HFFc6 (cell line): ENCODE measurements around the gene VANGL1. TPM values are rescaled to one million over a fixed set of nuclear protein-coding genes. Genes with fewer than 3 reads are reported as not detected.

Experiments used
- DNase-seq: peaks from one replicate; pipeline ENCODE4 v3.0.0-alpha.2; 2018
- H3K27ac Mint-ChIP-seq: 2 replicates; pipeline ENCODE4 v1.8.0; 2020; ENCODE audit warnings: mild to moderate bottlenecking, mixed read lengths
- H3K27me3 Mint-ChIP-seq: 2 replicates; pipeline ENCODE4 v1.8.0; 2021; ENCODE audit warnings: mild to moderate bottlenecking, moderate library complexity, mixed read lengths; ENCODE audit not compliant: insufficient read depth
- H3K36me3 Mint-ChIP-seq: 2 replicates; pipeline ENCODE4 v1.8.0; 2021; ENCODE audit warnings: low read depth, mixed read lengths
- H3K4me1 Mint-ChIP-seq: 2 replicates; pipeline ENCODE4 v1.8.0; 2020; ENCODE audit warnings: low read depth, mixed read lengths
- H3K4me3 Mint-ChIP-seq: 2 replicates; pipeline ENCODE4 v1.8.0; 2020; ENCODE audit warnings: mild to moderate bottlenecking, moderate library complexity, mixed read lengths
- H3K9me3 Mint-ChIP-seq: 2 replicates; pipeline ENCODE4 v1.8.0; 2020; ENCODE audit warnings: mild to moderate bottlenecking, mixed read lengths
- total RNA-seq, 6 experiments: library from RNA; stranded (reverse); fragmentation: NEBNext Ultra II Directional; extraction: Animal tissue kit (Norgen Biotek cat#: 25700); gene quantifications; 2 replicates in 1 of 6; 3 replicates in 5 of 6; pipeline ENCODE4 v1.2.3, GENCODE V29; 2021
- TF ChIP-seq, protein P1 (sequence below): fragments of 200-600 bp; sonication (generic); IDR thresholded peaks from 2 replicates; pipeline ENCODE4 v1.5.0; 2021; ENCODE audit warnings: antibody characterized with exemption, mild to moderate bottlenecking

VANGL1 gene
- total RNA-seq, 6 experiments from 2014 or later: 14.7 to 20.6 (median 18.5) TPM

GRCh38 chr1:115690972-115691371, 49.2 kb downstream of the VANGL1 start:
- H3K27me3 Mint-ChIP-seq: no peaks in the 10 kb centered on the region
- no peaks in the 10 kb centered on the region for H3K4me1 Mint-ChIP-seq
- TF ChIP-seq, protein P1, sequence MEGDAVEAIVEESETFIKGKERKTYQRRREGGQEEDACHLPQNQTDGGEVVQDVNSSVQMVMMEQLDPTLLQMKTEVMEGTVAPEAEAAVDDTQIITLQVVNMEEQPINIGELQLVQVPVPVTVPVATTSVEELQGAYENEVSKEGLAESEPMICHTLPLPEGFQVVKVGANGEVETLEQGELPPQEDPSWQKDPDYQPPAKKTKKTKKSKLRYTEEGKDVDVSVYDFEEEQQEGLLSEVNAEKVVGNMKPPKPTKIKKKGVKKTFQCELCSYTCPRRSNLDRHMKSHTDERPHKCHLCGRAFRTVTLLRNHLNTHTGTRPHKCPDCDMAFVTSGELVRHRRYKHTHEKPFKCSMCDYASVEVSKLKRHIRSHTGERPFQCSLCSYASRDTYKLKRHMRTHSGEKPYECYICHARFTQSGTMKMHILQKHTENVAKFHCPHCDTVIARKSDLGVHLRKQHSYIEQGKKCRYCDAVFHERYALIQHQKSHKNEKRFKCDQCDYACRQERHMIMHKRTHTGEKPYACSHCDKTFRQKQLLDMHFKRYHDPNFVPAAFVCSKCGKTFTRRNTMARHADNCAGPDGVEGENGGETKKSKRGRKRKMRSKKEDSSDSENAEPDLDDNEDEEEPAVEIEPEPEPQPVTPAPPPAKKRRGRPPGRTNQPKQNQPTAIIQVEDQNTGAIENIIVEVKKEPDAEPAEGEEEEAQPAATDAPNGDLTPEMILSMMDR: no peak
- peaks cover 14% of the 10 kb centered on the region; the same call in 1 of the 2 replicates for H3K36me3 Mint-ChIP-seq
- H3K4me3 Mint-ChIP-seq: no peak overlapping the region
- DNase-seq: no peak
- no peak overlapping the region for H3K27ac Mint-ChIP-seq
- H3K9me3 Mint-ChIP-seq: no peaks in the 10 kb centered on the region

GRCh38 chr1:115692224-115692623, 50.5 kb downstream of the VANGL1 start:
- Mint-ChIP-seq H3K4me3 (no peak overlapping the region), H3K9me3 (no peaks in the 10 kb centered on the region), H3K4me1 (no peaks in the 10 kb centered on the region), H3K27me3 (no peaks in the 10 kb centered on the region), H3K27ac (no peak overlapping the region), H3K36me3 (peaks cover 14% of the 10 kb centered on the region; the same call in 1 of the 2 replicates)
- TF ChIP-seq, protein P1: no peak
- DNase-seq: no peak

DNA sequence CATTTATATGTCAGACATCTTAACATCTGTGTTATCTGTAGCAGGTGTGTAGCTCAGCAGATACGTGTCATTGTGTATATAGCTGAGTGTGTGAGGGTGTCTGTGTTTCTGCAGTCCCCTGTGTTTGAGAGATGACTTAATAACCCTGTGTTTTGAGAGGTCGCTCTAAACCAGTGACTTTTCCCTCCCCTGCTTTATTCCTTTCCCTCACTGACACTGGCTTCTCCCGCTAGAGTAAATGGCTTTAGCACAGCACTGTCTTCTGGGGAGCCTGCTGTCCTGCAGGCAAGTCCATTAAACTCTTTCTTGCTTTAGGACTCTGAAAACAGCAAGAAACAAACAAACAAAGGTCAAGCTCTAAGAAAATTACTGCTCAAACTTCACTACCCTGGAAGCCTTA, 53.0 kb downstream of the VANGL1 start:
- Mint-ChIP-seq H3K27ac (no peak overlapping the region), H3K36me3 (peaks cover 13% of the 10 kb centered on the region; the same call in 1 of the 2 replicates), H3K4me1 (no peaks in the 10 kb centered on the region), H3K27me3 (peaks cover 4% of the 10 kb centered on the region), H3K4me3 (no peak overlapping the region), H3K9me3 (no peaks in the 10 kb centered on the region)
- TF ChIP-seq, protein P1: no peak
- DNase-seq: no peak

DNA sequence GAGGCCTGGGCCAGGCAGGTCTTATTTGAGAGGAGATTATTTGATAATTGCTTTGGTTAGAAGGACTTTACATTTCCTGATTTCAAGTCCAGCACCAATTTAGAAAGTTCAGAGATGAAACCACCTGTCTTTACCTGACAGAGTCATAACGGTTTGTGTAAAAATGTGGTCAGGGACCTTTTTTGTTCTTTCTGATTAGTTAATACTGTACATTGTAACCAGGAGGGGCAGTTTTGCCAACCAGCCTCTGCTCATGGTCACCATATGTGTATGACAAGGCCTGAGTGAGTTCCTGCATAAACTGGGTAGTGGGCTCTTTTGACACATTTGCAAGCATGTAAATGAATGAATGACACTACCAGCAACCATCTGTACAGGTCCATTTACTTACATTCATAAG, 55.8 kb downstream of the VANGL1 start:
- Mint-ChIP-seq H3K4me3 (no peak overlapping the region), H3K27me3 (peaks cover 11% of the 10 kb centered on the region), H3K27ac (no peak overlapping the region), H3K36me3 (no peaks in the 10 kb centered on the region), H3K9me3 (no peaks in the 10 kb centered on the region), H3K4me1 (no peaks in the 10 kb centered on the region)
- DNase-seq: no peak
- TF ChIP-seq, protein P1: no peak

DNA sequence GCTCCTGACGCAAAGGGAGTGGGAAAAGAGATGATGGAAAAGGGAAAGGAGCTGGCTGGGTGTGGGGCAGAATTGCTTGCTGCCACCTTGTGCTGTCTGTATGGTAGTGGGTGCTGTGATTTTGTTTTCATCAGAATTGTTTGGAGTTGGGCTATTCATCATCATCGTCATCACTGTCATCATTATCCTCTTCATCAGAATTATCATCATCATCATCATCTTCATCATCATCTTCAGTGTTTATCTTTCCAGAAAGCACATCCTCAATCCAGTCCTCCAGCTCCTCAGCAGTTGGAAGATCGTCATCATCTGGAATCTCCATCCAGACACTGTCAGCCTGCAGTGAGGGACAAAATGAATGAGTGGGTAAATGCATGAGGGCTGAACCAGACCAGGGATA, 59.3 kb downstream of the VANGL1 start:
- Mint-ChIP-seq H3K4me1 (no peaks in the 10 kb centered on the region), H3K27ac (no peak overlapping the region), H3K36me3 (no peaks in the 10 kb centered on the region), H3K4me3 (no peak overlapping the region), H3K9me3 (no peaks in the 10 kb centered on the region), H3K27me3 (peaks cover 13% of the 10 kb centered on the region)
- DNase-seq: no peak
- TF ChIP-seq, protein P1: no peak

- no peak overlapping the region for H3K4me3 Mint-ChIP-seq
- H3K9me3 Mint-ChIP-seq: no peaks in the 10 kb centered on the region
- TF ChIP-seq, protein P1: no peak
- peaks cover 13% of the 10 kb centered on the region for H3K27me3 Mint-ChIP-seq
- no peak overlapping the region for H3K27ac Mint-ChIP-seq
- no peaks in the 10 kb centered on the region for H3K36me3 Mint-ChIP-seq
- no peak for DNase-seq
- H3K4me1 Mint-ChIP-seq: peaks cover 5% of the 10 kb centered on the region; the same call in 1 of the 2 replicates
Observed at GRCh38 chr1:115702959-115703358, 61.2 kb downstream of the VANGL1 start.
